Neural cell (in vitro differentiated cells): ENCODE measurements around the gene CHTF18. TPM values are rescaled to one million over a fixed set of nuclear protein-coding genes. Genes with fewer than 3 reads are reported as not detected.

Experiments used
- H2AFZ ChIP-seq: fragments of 200-600, 300-800 bp; sonication (generic), shearing (Covaris generic); 2 replicates; pipeline ENCODE4 v1.6.0; 2014; ENCODE audit warnings: low read depth, mild to moderate bottlenecking, antibody characterized with exemption, low read length, moderate library complexity
- H3F3A ChIP-seq: fragments of 200-600 bp; shearing (Covaris generic); 2 replicates; pipeline ENCODE4 v1.6.1; 2016; ENCODE audit warnings: mild to moderate bottlenecking, moderate library complexity, mixed read lengths, antibody characterized with exemption, low read length; ENCODE audit not compliant: insufficient read depth, poor library complexity, severe bottlenecking
- H3K27ac ChIP-seq: fragments of 200-600, 300-800 bp; sonication (generic), shearing (Covaris generic); 2 replicates; pipeline ENCODE4 v1.5.1; 2014; ENCODE audit warnings: mild to moderate bottlenecking, low read length, moderate library complexity
- H3K27me3 ChIP-seq: fragments of 300-800, 200-600 bp; sonication (generic), shearing (Covaris generic); 2 replicates; pipeline ENCODE4 v1.6.0; 2014; ENCODE audit warnings: mild to moderate bottlenecking, low read depth, low read length, moderate library complexity; ENCODE audit not compliant: insufficient read depth
- H3K36me3 ChIP-seq: fragments of 300-800, 200-600 bp; sonication (generic), shearing (Covaris generic); 2 replicates; pipeline ENCODE4 v1.5.1; 2014; ENCODE audit warnings: mild to moderate bottlenecking, antibody characterized with exemption, low read length, moderate library complexity; ENCODE audit not compliant: insufficient read depth
- H3K4me2 ChIP-seq: fragments of 300-800, 200-600 bp; sonication (generic), shearing (Covaris generic); 2 replicates; pipeline ENCODE4 v1.6.0; 2014; ENCODE audit warnings: mild to moderate bottlenecking, low read length
- H3K4me3 ChIP-seq: fragments of 300-800, 200-600 bp; sonication (generic), shearing (Covaris generic); 2 replicates; pipeline ENCODE4 v1.5.1; 2014; ENCODE audit warnings: mild to moderate bottlenecking, low read length, moderate library complexity
- H3K79me2 ChIP-seq: fragments of 200-600 bp; shearing (Covaris generic); replicated peaks from 2 replicates; pipeline ENCODE4 v1.6.0; 2014; ENCODE audit warnings: mild to moderate bottlenecking, low read length, moderate library complexity; ENCODE audit not compliant: insufficient read depth
- H3K9ac ChIP-seq: fragments of 300-800, 200-600 bp; sonication (generic), shearing (Covaris generic); 2 replicates; pipeline ENCODE4 v1.6.1; 2016; ENCODE audit warnings: mild to moderate bottlenecking, low read length, mixed read lengths
- H3K9me2 ChIP-seq: fragments of 200-600 bp; shearing (Covaris generic); 2 replicates; pipeline ENCODE4 v1.6.1; 2016; ENCODE audit warnings: mild to moderate bottlenecking, low read length, mixed read lengths; ENCODE audit not compliant: insufficient read depth
- H3K9me3 ChIP-seq: fragments of 200-600, 300-800 bp; sonication (generic), shearing (Covaris generic); 2 replicates; pipeline ENCODE4 v1.6.1; 2016; ENCODE audit warnings: mild to moderate bottlenecking, mixed run types, low read length, moderate library complexity, mixed read lengths
- H4K20me1 ChIP-seq: fragments of 200-600 bp; shearing (Covaris generic); 2 replicates; pipeline ENCODE4 v1.6.1; 2016; ENCODE audit warnings: mild to moderate bottlenecking, mixed run types; ENCODE audit not compliant: insufficient read depth
- EP300 ChIP-seq: fragments of 450-650 bp; conservative IDR thresholded peaks from 2 replicates; pipeline ENCODE4 v1.6.1; 2014; ENCODE audit warnings: antibody characterized with exemption, mild to moderate bottlenecking, moderate library complexity; ENCODE audit not compliant: poor library complexity, severe bottlenecking
- EZH2 ChIP-seq: fragments of 200-600, 300-800 bp; shearing (Covaris generic), sonication (generic); IDR thresholded peaks from 2 replicates; pipeline ENCODE4 v1.6.1; 2014; ENCODE audit warnings: antibody characterized with exemption, low read length, borderline replicate concordance, mild to moderate bottlenecking; ENCODE audit not compliant: insufficient read depth, poor library complexity, severe bottlenecking
- MXI1 ChIP-seq: fragments of 450-650 bp; conservative IDR thresholded peaks from 2 replicates; pipeline ENCODE4 v1.6.1; 2014; ENCODE audit warnings: antibody characterized with exemption, mild to moderate bottlenecking; ENCODE audit not compliant: poor library complexity, severe bottlenecking
- POLR2AphosphoS5 ChIP-seq: IDR thresholded peaks from 2 replicates; pipeline ENCODE4 v1.6.1; 2012
- RAD21 ChIP-seq: fragments of 450-650 bp; conservative IDR thresholded peaks from 2 replicates; pipeline ENCODE4 v1.6.1; 2014; ENCODE audit warnings: antibody characterized with exemption, mild to moderate bottlenecking, moderate library complexity
- SMC3 ChIP-seq: fragments of 450-650 bp; conservative IDR thresholded peaks from 2 replicates; pipeline ENCODE4 v1.6.1; 2014; ENCODE audit warnings: antibody characterized with exemption, mild to moderate bottlenecking, moderate library complexity; ENCODE audit not compliant: poor library complexity
- TAF1 ChIP-seq: IDR thresholded peaks from 2 replicates; pipeline ENCODE4 v1.6.1; 2012; ENCODE audit warnings: low read depth
- polyA plus RNA-seq: library from polyadenylated mRNA; depleted of rRNA; stranded (reverse); fragments of >200 nt; gene quantifications from 2 replicates; pipeline ENCODE4 v1.2.3, GENCODE V29; 2014
- TF ChIP-seq, protein P1 (sequence below): IDR thresholded peaks from 2 replicates; pipeline ENCODE4 v1.6.1; 2012; ENCODE audit warnings: borderline replicate concordance
- TF ChIP-seq, protein P2 (sequence below): fragments of 450-650 bp; IDR thresholded peaks from 2 replicates; pipeline ENCODE4 v1.5.1; 2014; ENCODE audit warnings: antibody characterized with exemption, mild to moderate bottlenecking, moderate library complexity; ENCODE audit not compliant: poor library complexity, severe bottlenecking

Gene CHTF18
- polyA plus RNA-seq, 1 donor from 2014 or later: 31.2 TPM

- Histone ChIP-seq H3K27ac (no peak overlapping the region), H3K4me3 (no peak overlapping the region), H3F3A (no peaks in the 10 kb centered on the region), H3K4me2 (no peak overlapping the region), H3K27me3 (peaks cover under 1% of the 10 kb centered on the region), H3K9ac (no peak overlapping the region), H3K36me3 (no peaks in the 10 kb centered on the region), H2AFZ (no peak overlapping the region), H3K9me2 (no peaks in the 10 kb centered on the region), H4K20me1 (no peaks in the 10 kb centered on the region), H3K9me3 (no peaks in the 10 kb centered on the region), H3K79me2 (no peaks in the 10 kb centered on the region)
- no peak for TF ChIP-seq RAD21
- no peak for TF ChIP-seq POLR2AphosphoS5
Measured at GRCh38 chr16:794853-795466, 6.5 kb downstream of the CHTF18 start.

DNA sequence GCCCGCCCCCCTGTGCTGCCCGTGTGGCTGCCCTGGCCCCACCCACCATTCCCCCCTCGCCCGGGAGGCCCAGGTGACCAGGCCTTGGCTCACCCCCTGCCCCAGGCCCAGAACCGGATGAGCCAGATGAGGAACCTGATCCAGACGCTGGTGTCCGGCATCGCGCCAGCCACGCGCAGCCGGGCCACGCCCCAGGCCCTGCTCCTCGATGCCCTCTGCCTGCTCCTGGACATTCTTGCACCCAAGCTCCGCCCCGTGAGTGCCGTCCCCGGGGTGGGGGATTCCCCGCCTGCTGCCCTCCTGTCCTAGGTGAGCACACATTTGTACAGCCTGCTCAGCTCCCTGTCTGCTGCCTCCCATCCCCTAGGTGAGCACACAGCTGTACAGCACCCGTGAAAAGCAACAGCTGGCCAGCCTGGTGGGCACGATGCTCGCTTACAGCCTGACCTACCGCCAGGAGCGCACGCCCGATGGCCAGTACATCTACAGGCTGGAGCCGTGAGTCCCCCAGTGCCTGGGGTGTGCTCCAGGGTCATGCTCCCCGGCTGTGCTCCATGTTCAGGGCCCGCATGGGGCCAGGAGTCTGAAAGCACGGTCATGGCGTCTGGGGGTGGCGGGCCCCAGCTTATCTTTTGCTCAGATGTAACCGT lies 7.3 kb downstream of the CHTF18 start:
- H3K79me2 ChIP-seq: no peaks in the 10 kb centered on the region
- no peak overlapping the region for H3K4me2 ChIP-seq
- H3F3A ChIP-seq: no peaks in the 10 kb centered on the region
- no peaks in the 10 kb centered on the region for H3K9me2 ChIP-seq
- H3K9ac ChIP-seq: no peak overlapping the region
- H3K27ac ChIP-seq: no peak overlapping the region
- no peak overlapping the region for H2AFZ ChIP-seq
- H3K27me3 ChIP-seq: peaks cover 8% of the 10 kb centered on the region
- no peak overlapping the region for H3K4me3 ChIP-seq
- TF ChIP-seq EP300 (no peak), RAD21 (no peak)
- H3K9me3 ChIP-seq: no peaks in the 10 kb centered on the region
- no peaks in the 10 kb centered on the region for H4K20me1 ChIP-seq
- no peaks in the 10 kb centered on the region for H3K36me3 ChIP-seq

- Histone ChIP-seq H4K20me1 (no peaks in the 10 kb centered on the region), H3K36me3 (no peaks in the 10 kb centered on the region), H3K4me3 (no peak overlapping the region), H3K4me2 (no peak overlapping the region), H3K79me2 (no peaks in the 10 kb centered on the region), H3K27me3 (peaks cover 15% of the 10 kb centered on the region), H3F3A (no peaks in the 10 kb centered on the region), H3K9me3 (no peaks in the 10 kb centered on the region), H3K9me2 (no peaks in the 10 kb centered on the region), H3K9ac (no peak overlapping the region), H2AFZ (no peak overlapping the region), H3K27ac (no peak overlapping the region)
- TF ChIP-seq, protein P1, sequence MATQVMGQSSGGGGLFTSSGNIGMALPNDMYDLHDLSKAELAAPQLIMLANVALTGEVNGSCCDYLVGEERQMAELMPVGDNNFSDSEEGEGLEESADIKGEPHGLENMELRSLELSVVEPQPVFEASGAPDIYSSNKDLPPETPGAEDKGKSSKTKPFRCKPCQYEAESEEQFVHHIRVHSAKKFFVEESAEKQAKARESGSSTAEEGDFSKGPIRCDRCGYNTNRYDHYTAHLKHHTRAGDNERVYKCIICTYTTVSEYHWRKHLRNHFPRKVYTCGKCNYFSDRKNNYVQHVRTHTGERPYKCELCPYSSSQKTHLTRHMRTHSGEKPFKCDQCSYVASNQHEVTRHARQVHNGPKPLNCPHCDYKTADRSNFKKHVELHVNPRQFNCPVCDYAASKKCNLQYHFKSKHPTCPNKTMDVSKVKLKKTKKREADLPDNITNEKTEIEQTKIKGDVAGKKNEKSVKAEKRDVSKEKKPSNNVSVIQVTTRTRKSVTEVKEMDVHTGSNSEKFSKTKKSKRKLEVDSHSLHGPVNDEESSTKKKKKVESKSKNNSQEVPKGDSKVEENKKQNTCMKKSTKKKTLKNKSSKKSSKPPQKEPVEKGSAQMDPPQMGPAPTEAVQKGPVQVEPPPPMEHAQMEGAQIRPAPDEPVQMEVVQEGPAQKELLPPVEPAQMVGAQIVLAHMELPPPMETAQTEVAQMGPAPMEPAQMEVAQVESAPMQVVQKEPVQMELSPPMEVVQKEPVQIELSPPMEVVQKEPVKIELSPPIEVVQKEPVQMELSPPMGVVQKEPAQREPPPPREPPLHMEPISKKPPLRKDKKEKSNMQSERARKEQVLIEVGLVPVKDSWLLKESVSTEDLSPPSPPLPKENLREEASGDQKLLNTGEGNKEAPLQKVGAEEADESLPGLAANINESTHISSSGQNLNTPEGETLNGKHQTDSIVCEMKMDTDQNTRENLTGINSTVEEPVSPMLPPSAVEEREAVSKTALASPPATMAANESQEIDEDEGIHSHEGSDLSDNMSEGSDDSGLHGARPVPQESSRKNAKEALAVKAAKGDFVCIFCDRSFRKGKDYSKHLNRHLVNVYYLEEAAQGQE: no peak
- TF ChIP-seq POLR2AphosphoS5: no peak
- no peak for TF ChIP-seq EZH2
- no peak for TF ChIP-seq MXI1
- TF ChIP-seq SMC3: no peak
- no peak for TF ChIP-seq TAF1
- TF ChIP-seq, protein P2, sequence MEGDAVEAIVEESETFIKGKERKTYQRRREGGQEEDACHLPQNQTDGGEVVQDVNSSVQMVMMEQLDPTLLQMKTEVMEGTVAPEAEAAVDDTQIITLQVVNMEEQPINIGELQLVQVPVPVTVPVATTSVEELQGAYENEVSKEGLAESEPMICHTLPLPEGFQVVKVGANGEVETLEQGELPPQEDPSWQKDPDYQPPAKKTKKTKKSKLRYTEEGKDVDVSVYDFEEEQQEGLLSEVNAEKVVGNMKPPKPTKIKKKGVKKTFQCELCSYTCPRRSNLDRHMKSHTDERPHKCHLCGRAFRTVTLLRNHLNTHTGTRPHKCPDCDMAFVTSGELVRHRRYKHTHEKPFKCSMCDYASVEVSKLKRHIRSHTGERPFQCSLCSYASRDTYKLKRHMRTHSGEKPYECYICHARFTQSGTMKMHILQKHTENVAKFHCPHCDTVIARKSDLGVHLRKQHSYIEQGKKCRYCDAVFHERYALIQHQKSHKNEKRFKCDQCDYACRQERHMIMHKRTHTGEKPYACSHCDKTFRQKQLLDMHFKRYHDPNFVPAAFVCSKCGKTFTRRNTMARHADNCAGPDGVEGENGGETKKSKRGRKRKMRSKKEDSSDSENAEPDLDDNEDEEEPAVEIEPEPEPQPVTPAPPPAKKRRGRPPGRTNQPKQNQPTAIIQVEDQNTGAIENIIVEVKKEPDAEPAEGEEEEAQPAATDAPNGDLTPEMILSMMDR: no peak
- no peak for TF ChIP-seq EP300
- TF ChIP-seq RAD21: no peak
Measured at GRCh38 chr16:796296-797119, 8.1 kb downstream of the CHTF18 start.
